Thyroid gland (tissue), 4 donors: Measurements from ENCODE around the gene FECH. TPM values are rescaled to one million over a fixed set of nuclear protein-coding genes. Genes with fewer than 3 reads are reported as not detected.

Experiments used
- DNase-seq, 2 donors: peaks; one replicate each; pipeline ENCODE4 v3.0.0-alpha.2; 2019
- H3K27ac ChIP-seq, 3 donors: fragments of 200-600 bp; sonication (generic); 1 replicate in 2 of 3; 2 replicates in 1 of 3; pipeline ENCODE4 v1.5.1; 2016 to 2019; ENCODE audit warnings: mild to moderate bottlenecking in 1 of 3, moderate library complexity in 1 of 3
- H3K27me3 ChIP-seq: fragments of 200-600 bp; sonication (generic); one replicate; pipeline ENCODE4 v1.5.1; 2019
- H3K36me3 ChIP-seq, 2 donors: fragments of 200-600 bp; sonication (generic); one replicate each; pipeline ENCODE4 v1.5.1; 2016 to 2019
- H3K4me1 ChIP-seq, 2 donors: fragments of 200-600 bp; sonication (generic); one replicate each; pipeline ENCODE4 v1.5.1; 2017 to 2019
- H3K4me3 ChIP-seq, 3 donors: fragments of 200-600 bp; sonication (generic); replicated peaks in 1 of 3; 1 replicate in 2 of 3; 2 replicates in 1 of 3; pipeline ENCODE4 v1.5.1; 2016; ENCODE audit warnings: mild to moderate bottlenecking in 1 of 3
- H3K9me3 ChIP-seq: fragments of 200-600 bp; sonication (generic); one replicate; pipeline ENCODE4 v1.5.1; 2017
- POLR2A ChIP-seq, 2 donors: fragments of 450-650 bp; IDR thresholded peaks; one replicate each; pipeline ENCODE4 v1.6.1; 2017; ENCODE audit warnings: antibody characterized with exemption in 2 of 2, mild to moderate bottlenecking in 2 of 2, moderate library complexity in 1 of 2
- WGBS, 2 donors: methylation state at CpG; one replicate each; pipeline ENCODE4 v1.1.5; 2017; 5-methylcytosine and 5-hydroxymethylcytosine counted together
- intact Hi-C: fragments of 100-400 bp; cut with DNase I; formaldehyde crosslinking; loops from one replicate; pipeline ENCODE4 v1.15.1; 2023
- total RNA-seq, 4 donors: library from RNA; depleted of rRNA; stranded (reverse); fragments of >200 nt; gene quantifications; one replicate each; pipeline ENCODE4 v1.2.3, GENCODE V29; 2016
- TF ChIP-seq, protein P1 (sequence below), 6 experiments: fragments of 200-600 bp in 3 of 6; fragments of 450-650 bp in 3 of 6; sonication (generic) in 3 of 6; IDR thresholded peaks; one replicate each; pipeline ENCODE4 v1.5.1; 2016 to 2019; ENCODE audit warnings: antibody characterized with exemption in 6 of 6, mild to moderate bottlenecking in 2 of 6, inconsistent platforms in 1 of 6, moderate library complexity in 1 of 6

Gene FECH
- total RNA-seq, 4 donors from 2014 or later: 65.7 to 168 (median 135) TPM

DNA sequence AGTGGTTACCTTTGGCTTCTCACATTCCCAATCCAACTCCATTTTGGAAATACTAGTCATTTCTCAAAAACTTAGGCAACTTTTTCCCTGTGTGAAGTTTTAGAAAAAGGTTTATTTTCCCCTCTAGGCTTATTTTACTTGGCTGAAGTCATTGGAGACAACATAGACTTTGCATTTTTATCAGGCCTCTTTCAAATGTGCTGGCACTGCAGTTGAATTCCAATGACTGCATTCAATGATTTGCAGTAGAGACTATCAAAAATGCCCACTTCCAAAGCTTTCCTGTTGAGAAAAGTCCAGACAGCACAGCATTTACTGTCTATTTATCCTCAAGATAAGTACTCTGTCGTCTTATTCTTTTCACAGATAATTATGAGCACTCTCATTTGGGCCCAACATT, 81.3 kb downstream of the FECH start:
- no peak for TF ChIP-seq POLR2A (IDR thresholded peaks at IDR 0.05)
- TF ChIP-seq, protein P1, sequence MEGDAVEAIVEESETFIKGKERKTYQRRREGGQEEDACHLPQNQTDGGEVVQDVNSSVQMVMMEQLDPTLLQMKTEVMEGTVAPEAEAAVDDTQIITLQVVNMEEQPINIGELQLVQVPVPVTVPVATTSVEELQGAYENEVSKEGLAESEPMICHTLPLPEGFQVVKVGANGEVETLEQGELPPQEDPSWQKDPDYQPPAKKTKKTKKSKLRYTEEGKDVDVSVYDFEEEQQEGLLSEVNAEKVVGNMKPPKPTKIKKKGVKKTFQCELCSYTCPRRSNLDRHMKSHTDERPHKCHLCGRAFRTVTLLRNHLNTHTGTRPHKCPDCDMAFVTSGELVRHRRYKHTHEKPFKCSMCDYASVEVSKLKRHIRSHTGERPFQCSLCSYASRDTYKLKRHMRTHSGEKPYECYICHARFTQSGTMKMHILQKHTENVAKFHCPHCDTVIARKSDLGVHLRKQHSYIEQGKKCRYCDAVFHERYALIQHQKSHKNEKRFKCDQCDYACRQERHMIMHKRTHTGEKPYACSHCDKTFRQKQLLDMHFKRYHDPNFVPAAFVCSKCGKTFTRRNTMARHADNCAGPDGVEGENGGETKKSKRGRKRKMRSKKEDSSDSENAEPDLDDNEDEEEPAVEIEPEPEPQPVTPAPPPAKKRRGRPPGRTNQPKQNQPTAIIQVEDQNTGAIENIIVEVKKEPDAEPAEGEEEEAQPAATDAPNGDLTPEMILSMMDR (IDR thresholded peaks at IDR 0.05): no peak
- H3K4me3 ChIP-seq: no peak overlapping the region
- no peak overlapping the region for H3K27ac ChIP-seq
- DNase-seq: no peak
- no peaks in the 10 kb centered on the region for H3K9me3 ChIP-seq
- no peaks in the 10 kb centered on the region for H3K36me3 ChIP-seq
- intact Hi-C loops: no loop called here
- no peaks in the 10 kb centered on the region for H3K27me3 ChIP-seq
- no peaks in the 10 kb centered on the region for H3K4me1 ChIP-seq
- 44 to 60% methylated on average over 1 of the region's 1 CpG for WGBS, 2 donors

- intact Hi-C loops: no loop called here
- H3K4me1 ChIP-seq: no peaks in the 10 kb centered on the region
- no peak overlapping the region for H3K27ac ChIP-seq
- no peak overlapping the region for H3K4me3 ChIP-seq
- DNase-seq: no peak
- no peaks in the 10 kb centered on the region for H3K36me3 ChIP-seq
- no peak for TF ChIP-seq POLR2A (IDR thresholded peaks at IDR 0.05)
- TF ChIP-seq, protein P1 (IDR thresholded peaks at IDR 0.05): no peak
- 70 to 72% methylated on average over 9 of the region's 9 CpGs for WGBS, 2 donors
- no peaks in the 10 kb centered on the region for H3K9me3 ChIP-seq
- no peaks in the 10 kb centered on the region for H3K27me3 ChIP-seq
These were observed 83.9 kb downstream of the FECH start for GRCh38 chr18:57502624-57503023.

GRCh38 chr18:57498682-57499256, 87.7 kb downstream of the FECH start:
- no peak for DNase-seq
- Histone ChIP-seq H3K27ac (no peak overlapping the region), H3K4me1 (no peaks in the 10 kb centered on the region), H3K27me3 (no peaks in the 10 kb centered on the region), H3K4me3 (no peak overlapping the region), H3K9me3 (no peaks in the 10 kb centered on the region), H3K36me3 (no peaks in the 10 kb centered on the region)
- 64 to 78% methylated on average over 5 of the region's 5 CpGs for WGBS, 2 donors
- TF ChIP-seq, protein P1 (IDR thresholded peaks at IDR 0.05): no peak
- no peak for TF ChIP-seq POLR2A (IDR thresholded peaks at IDR 0.05)
- intact Hi-C loops: no loop called here

Other genes starting within 250 kb of the FECH start
- gene ST8SIA3, start 234.1 kb downstream of the FECH start, total RNA-seq: under 1 TPM in 2 of 4 donors, not detected in 2; 0.17 to 0.39 TPM
- gene ONECUT2, start 151.3 kb downstream of the FECH start, total RNA-seq: under 1 TPM; under 0.01 to 0.38 (median 0.13) TPM
- 100 to 1,000 TPM; 149 to 193 (median 174) TPM for gene NARS1, start 35.1 kb upstream of the FECH start, total RNA-seq
- 10 to 100 TPM; 45.8 to 71.8 (median 58.2) TPM for gene ATP8B1, start 216.6 kb upstream of the FECH start, total RNA-seq